Measurements from ENCODE around the gene MAP2K5.

DNA sequence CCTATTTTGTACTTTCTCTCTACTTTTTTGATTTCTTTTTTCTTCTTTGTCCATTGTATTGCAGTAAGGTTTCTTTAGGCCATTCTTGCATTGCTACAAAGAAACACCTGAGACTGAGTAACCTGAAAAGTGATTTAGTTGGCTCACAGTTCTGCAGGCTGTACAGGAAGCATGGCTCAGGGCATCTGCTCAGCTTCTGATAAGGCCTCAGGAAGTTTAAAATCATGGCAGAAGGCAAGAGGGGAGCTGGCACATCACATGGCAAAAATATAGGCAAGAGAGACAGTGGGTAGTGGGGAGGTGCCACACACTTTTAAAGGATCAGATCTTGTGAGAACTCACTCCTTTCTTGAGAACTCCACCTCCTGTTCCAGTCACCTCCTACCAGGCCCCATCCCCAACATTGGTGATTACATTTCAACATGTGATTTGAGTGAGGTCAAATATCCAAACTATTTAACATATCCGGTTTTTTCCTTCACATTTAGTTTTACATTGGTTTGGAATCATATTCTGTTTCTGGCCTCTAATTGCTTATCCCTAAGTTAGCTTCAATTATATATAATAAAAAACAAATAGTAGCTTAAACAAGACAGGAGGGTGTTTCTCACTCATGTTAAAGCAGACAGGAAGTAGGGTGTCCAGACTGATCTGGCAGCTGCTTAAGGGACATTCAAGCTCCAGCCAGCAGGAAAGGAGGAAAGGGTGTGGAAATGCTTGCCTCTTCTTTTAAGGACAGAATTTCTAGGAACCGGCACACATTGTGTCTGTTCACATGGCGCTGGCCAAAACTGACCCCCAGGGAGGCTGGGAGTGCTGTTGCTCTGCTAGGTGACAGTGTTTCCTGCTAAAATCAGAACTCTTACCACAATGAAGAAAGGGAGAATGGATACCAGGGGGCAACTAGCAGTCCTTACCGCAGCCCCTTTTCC lies 254.0 kb downstream of the MAP2K5 start:
- TF ChIP-seq POLR2A (IDR thresholded peaks at IDR 0.05; ENCODE audit: low read length) (no peak), GATA1 (IDR thresholded peaks at IDR 0.05; ENCODE audit: low read depth, low read length) (no peak)
